ENCODE measurements around the gene SNX22. TPM values are rescaled to one million over a fixed set of nuclear protein-coding genes. Genes with fewer than 3 reads are reported as not detected.

The SNX22 gene
- polyA plus RNA-seq, 1 donor (not counting 4 experiments of a cell fraction or from before 2014, with no cell fraction given): 0.04 TPM

DNA sequence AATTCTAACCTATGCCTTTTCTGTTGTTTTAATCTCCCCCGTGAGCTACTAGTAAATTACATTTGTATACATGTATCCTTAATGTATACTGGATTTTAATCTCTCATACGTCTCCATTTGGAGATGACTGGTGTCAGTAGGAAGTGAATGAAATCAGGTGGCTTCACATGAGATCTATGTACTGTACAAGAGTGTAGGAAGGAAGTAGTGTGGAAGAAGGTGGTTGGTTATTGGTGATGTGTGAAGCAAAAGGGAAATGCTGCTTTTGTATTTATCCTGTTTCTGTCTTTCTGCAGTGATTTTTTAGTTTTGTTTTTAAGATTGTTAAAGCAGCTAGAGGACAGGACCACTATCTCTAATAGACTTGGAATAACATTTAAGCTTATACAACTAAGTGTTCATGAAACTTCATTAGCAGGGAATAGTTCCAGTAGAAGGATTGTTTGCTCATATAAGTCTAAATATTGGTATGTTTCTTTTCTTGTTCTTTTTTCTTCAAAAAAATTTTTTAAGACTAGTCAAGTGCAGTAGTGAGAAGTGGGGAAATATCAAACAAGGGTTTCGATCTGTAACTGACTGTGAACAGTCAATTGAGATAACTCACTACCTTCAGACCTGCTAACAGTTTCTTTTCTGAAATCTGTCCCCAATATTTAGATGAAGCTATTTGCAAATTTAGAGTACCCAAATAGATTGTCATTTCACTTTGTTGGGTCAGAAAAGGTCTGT lies 40.4 kb upstream of the SNX22 start:
- no peak overlapping the region for H3K9ac ChIP-seq (ENCODE audit: control insufficient read depth, extremely low read depth, insufficient read depth, low read length)
- no peaks in the 10 kb centered on the region for H3K9me3 ChIP-seq (ENCODE audit: control insufficient read depth, low read depth, low read length)
- TF ChIP-seq, protein P1, sequence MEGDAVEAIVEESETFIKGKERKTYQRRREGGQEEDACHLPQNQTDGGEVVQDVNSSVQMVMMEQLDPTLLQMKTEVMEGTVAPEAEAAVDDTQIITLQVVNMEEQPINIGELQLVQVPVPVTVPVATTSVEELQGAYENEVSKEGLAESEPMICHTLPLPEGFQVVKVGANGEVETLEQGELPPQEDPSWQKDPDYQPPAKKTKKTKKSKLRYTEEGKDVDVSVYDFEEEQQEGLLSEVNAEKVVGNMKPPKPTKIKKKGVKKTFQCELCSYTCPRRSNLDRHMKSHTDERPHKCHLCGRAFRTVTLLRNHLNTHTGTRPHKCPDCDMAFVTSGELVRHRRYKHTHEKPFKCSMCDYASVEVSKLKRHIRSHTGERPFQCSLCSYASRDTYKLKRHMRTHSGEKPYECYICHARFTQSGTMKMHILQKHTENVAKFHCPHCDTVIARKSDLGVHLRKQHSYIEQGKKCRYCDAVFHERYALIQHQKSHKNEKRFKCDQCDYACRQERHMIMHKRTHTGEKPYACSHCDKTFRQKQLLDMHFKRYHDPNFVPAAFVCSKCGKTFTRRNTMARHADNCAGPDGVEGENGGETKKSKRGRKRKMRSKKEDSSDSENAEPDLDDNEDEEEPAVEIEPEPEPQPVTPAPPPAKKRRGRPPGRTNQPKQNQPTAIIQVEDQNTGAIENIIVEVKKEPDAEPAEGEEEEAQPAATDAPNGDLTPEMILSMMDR (optimal IDR thresholded peaks at IDR 0.05 in 1 of 3, IDR thresholded peaks at IDR 0.05 in 1 of 3, conservative IDR thresholded peaks at IDR 0.05 in 1 of 3; ENCODE audit: extremely low read depth in 1 of 3, insufficient read depth in 2 of 3, low read length in 3 of 3): no peak
- no peak for TF ChIP-seq EZH2 (IDR thresholded peaks at IDR 0.05; ENCODE audit: low read length)
- peaks cover 51% of the 10 kb centered on the region for H3K79me2 ChIP-seq (ENCODE audit: control insufficient read depth, insufficient read depth, low read length)
- H4K20me1 ChIP-seq (ENCODE audit: control insufficient read depth, extremely low read depth, insufficient read depth, low read length): no peaks in the 10 kb centered on the region
- no peak for DNase-seq (ENCODE audit: low read depth, low spot score)
- dilution Hi-C loops (cut with MboI; ENCODE audit: extremely low pct_ligation_motif_present, low sequenced_read_pairs): no loop called here
- H3K4me2 ChIP-seq (ENCODE audit: control insufficient read depth, extremely low read depth, insufficient read depth, low read depth, low read length): no peak overlapping the region
- no peak overlapping the region for H2AFZ ChIP-seq (ENCODE audit: control insufficient read depth, low read length)
- H3K4me3 ChIP-seq (ENCODE audit: control insufficient read depth in 2 of 3, extremely low read depth in 1 of 3, insufficient read depth in 2 of 3, low read depth in 1 of 3, low read length in 3 of 3): no peak overlapping the region
- no peak overlapping the region for H3K27ac ChIP-seq (ENCODE audit: control insufficient read depth, insufficient read depth, low read length)
- H3K4me1 ChIP-seq (ENCODE audit: control insufficient read depth, extremely low read depth, insufficient read depth, low read length): no peaks in the 10 kb centered on the region
- no peaks in the 10 kb centered on the region for H3K9me1 ChIP-seq (ENCODE audit: control insufficient read depth, extremely low read depth, insufficient read depth, low read length)
- no peaks in the 10 kb centered on the region for H3K27me3 ChIP-seq (ENCODE audit: control insufficient read depth, extremely low read depth, insufficient read depth, low read length)
- no peak for FAIRE-seq
- peaks cover 5 to 10% of the 10 kb centered on the region in 2 experiments for H3K36me3 ChIP-seq (ENCODE audit: control insufficient read depth in 2 of 2, extremely low read depth in 1 of 2, insufficient read depth in 2 of 2, low read length in 2 of 2)

DNA sequence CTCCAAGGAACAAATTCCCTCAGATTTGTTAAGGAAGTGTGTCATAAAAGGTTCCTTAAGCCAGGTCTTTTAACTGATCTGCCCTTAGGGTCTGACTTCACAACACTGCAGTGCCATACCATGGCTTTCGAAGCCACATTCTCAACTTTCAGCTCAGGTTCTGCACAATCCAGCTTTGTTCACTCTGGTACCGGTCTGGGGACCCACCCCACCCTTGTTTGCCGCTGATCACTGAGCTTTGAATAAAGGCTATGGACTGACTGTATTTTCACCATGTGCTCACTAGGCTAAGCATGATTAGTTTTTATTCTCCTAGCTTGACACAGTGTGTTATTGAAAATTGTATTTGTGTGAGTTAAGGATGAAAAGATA lies 39.9 kb upstream of the SNX22 start:
- Histone ChIP-seq H4K20me1 (ENCODE audit: control insufficient read depth, extremely low read depth, insufficient read depth, low read length) (no peaks in the 10 kb centered on the region), H3K36me3 (ENCODE audit: control insufficient read depth in 2 of 2, extremely low read depth in 1 of 2, insufficient read depth in 2 of 2, low read length in 2 of 2) (peaks cover 5 to 13% of the 10 kb centered on the region in 2 experiments), H3K27ac (ENCODE audit: control insufficient read depth, insufficient read depth, low read length) (no peak overlapping the region), H3K4me3 (ENCODE audit: control insufficient read depth in 2 of 3, extremely low read depth in 1 of 3, insufficient read depth in 2 of 3, low read depth in 1 of 3, low read length in 3 of 3) (no peak overlapping the region), H3K79me2 (ENCODE audit: control insufficient read depth, insufficient read depth, low read length) (peaks cover 46% of the 10 kb centered on the region), H3K4me1 (ENCODE audit: control insufficient read depth, extremely low read depth, insufficient read depth, low read length) (no peaks in the 10 kb centered on the region), H2AFZ (ENCODE audit: control insufficient read depth, low read length) (no peak overlapping the region), H3K9ac (ENCODE audit: control insufficient read depth, extremely low read depth, insufficient read depth, low read length) (no peak overlapping the region), H3K9me1 (ENCODE audit: control insufficient read depth, extremely low read depth, insufficient read depth, low read length) (no peaks in the 10 kb centered on the region), H3K9me3 (ENCODE audit: control insufficient read depth, low read depth, low read length) (no peaks in the 10 kb centered on the region), H3K27me3 (ENCODE audit: control insufficient read depth, extremely low read depth, insufficient read depth, low read length) (no peaks in the 10 kb centered on the region), H3K4me2 (ENCODE audit: control insufficient read depth, extremely low read depth, insufficient read depth, low read depth, low read length) (no peak overlapping the region)
- TF ChIP-seq, protein P1 (optimal IDR thresholded peaks at IDR 0.05 in 1 of 3, IDR thresholded peaks at IDR 0.05 in 1 of 3, conservative IDR thresholded peaks at IDR 0.05 in 1 of 3; ENCODE audit: extremely low read depth in 1 of 3, insufficient read depth in 2 of 3, low read length in 3 of 3): no peak
- TF ChIP-seq EZH2 (IDR thresholded peaks at IDR 0.05; ENCODE audit: low read length): no peak
- no peak for FAIRE-seq
- dilution Hi-C loops (cut with MboI; ENCODE audit: extremely low pct_ligation_motif_present, low sequenced_read_pairs): no loop called here
- no peak for DNase-seq (ENCODE audit: low read depth, low spot score)
